ELR (cell line): Measurements from ENCODE around the gene TRMT61A.
A peak's percentile ranks its signal among the peaks of the same experiment; 100 is the strongest.

Experiments
- DNase-seq: peaks from one replicate; pipeline ENCODE4 v3.0.0-alpha.2; 2015; ENCODE audit warnings: low read depth

TRMT61A gene

GRCh38 chr14:103548463-103549351 lies 19.7 kb downstream of the TRMT61A start:
- DNase-seq = no peak

GRCh38 chr14:103549361-103550311 lies 20.6 kb downstream of the TRMT61A start:
- DNase-seq = no peak

- no peak for DNase-seq
These were observed 21.7 kb downstream of the TRMT61A start for GRCh38 chr14:103550451-103551337.

GRCh38 chr14:103551338-103551762 lies 22.4 kb downstream of the TRMT61A start:
- no peak for DNase-seq

GRCh38 chr14:103552011-103552845 lies 23.2 kb downstream of the TRMT61A start:
- peak; percentile 50 for DNase-seq

GRCh38 chr14:103552846-103553210 lies 23.8 kb downstream of the TRMT61A start:
- no peak for DNase-seq

GRCh38 chr14:103555559-103556337 lies 26.8 kb downstream of the TRMT61A start:
- DNase-seq = no peak

GRCh38 chr14:103556946-103557758 lies 28.2 kb downstream of the TRMT61A start:
- no peak for DNase-seq

GRCh38 chr14:103558071-103558882 lies 29.3 kb downstream of the TRMT61A start:
- peak; percentile 29 for DNase-seq

- DNase-seq = no peak
These were observed 30.8 kb downstream of the TRMT61A start for GRCh38 chr14:103559766-103560165.

- no peak for DNase-seq
These were observed 31.7 kb downstream of the TRMT61A start for GRCh38 chr14:103560691-103561090.

GRCh38 chr14:103561381-103562178 lies 32.6 kb downstream of the TRMT61A start:
- DNase-seq = peak; percentile 79

GRCh38 chr14:103562179-103562428 lies 33.1 kb downstream of the TRMT61A start:
- peak; percentile 65 for DNase-seq

- DNase-seq = peak; percentile 89
These were observed 33.6 kb downstream of the TRMT61A start, which contains the start of the genes BAG5 and COA8 for GRCh38 chr14:103562429-103563225. Gene BAG5 (minus strand): TSS chr14:103562657. CDS start chr14:103561164, 1,493 bp downstream. Gene COA8 (plus strand): TSS chr14:103562960. CDS start chr14:103563002, 42 bp downstream.

GRCh38 chr14:103563226-103563620 lies 34.2 kb downstream of the TRMT61A start:
- no peak for DNase-seq

- DNase-seq = no peak
These were observed 35.0 kb downstream of the TRMT61A start for GRCh38 chr14:103563844-103564505.
